GM12891 (cell line): ENCODE results near the gene ORMDL2.
"Not testable (repeated sequence)": the region's sequence is repeated elsewhere in the genome, so short reads cannot be mapped to it uniquely, and the experiment has no call there.

Experiments used
- DNase-seq: peaks from one replicate; pipeline ENCODE4 v3.0.0; 2011; ENCODE audit warnings: low spot score; ENCODE audit not compliant: insufficient read length
- FAIRE-seq: peaks from 2 replicates; lab custom pipeline; 2011; peaks lifted over from hg19 to GRCh38; lab: Jason Lieb, UNC
- PAX5 ChIP-seq: IDR thresholded peaks from 2 replicates; pipeline ENCODE4 v1.6.1; 2011; ENCODE audit warnings: low read length, moderate library complexity, mild to moderate bottlenecking; ENCODE audit not compliant: insufficient read depth, severe bottlenecking
- POLR2A ChIP-seq: IDR thresholded peaks from 2 replicates; pipeline ENCODE4 v1.6.1; 2011; ENCODE audit warnings: low read depth, low read length, control low read depth
- POLR2AphosphoS5 ChIP-seq: IDR thresholded peaks from 2 replicates; pipeline ENCODE4 v1.6.1; 2011; ENCODE audit warnings: low read depth, low read length, control low read depth
- POU2F2 ChIP-seq: IDR thresholded peaks from 2 replicates; pipeline ENCODE4 v1.6.1; 2011; ENCODE audit warnings: low read depth, mild to moderate bottlenecking, control low read depth, low read length, moderate library complexity
- SPI1 ChIP-seq: IDR thresholded peaks from 2 replicates; pipeline ENCODE4 v1.6.1; 2011; ENCODE audit warnings: low read depth, low read length, control low read depth
- TAF1 ChIP-seq: IDR thresholded peaks from 2 replicates; pipeline ENCODE4 v1.6.1; 2011; ENCODE audit warnings: low read depth, low read length, control low read depth

ORMDL2 gene

DNA sequence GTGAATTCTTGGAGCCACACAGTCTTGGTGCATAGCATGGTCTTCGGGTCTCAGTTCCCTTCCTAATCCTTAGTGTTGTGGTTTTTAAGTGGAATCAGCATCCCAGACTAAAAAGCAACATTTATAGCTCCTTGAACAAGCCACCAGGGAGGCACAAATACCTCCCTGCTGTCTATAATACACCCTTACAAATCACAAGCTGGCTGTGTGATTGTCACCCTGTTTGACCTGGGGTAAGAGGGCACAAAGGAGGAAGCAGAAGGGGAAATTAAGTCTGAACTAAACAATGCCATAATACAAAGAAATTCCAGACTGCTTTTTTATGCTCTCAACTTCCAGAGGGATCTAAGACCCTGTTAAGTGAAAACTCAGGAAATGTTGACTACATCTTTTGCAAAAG lies 32.6 kb downstream of the ORMDL2 start:
- no peak for DNase-seq
- FAIRE-seq: no peak
- no peak for TF ChIP-seq POLR2A
- TF ChIP-seq SPI1: no peak
- no peak for TF ChIP-seq POLR2AphosphoS5
- no peak for TF ChIP-seq POU2F2
- no peak for TF ChIP-seq PAX5
- no peak for TF ChIP-seq TAF1

GRCh38 chr12:55850893-55851292 lies 33.1 kb downstream of the ORMDL2 start:
- no peak for DNase-seq
- no peak for FAIRE-seq
- TF ChIP-seq PAX5 (no peak), POU2F2 (no peak), TAF1 (no peak), POLR2A (no peak), SPI1 (no peak), POLR2AphosphoS5 (no peak)

DNA sequence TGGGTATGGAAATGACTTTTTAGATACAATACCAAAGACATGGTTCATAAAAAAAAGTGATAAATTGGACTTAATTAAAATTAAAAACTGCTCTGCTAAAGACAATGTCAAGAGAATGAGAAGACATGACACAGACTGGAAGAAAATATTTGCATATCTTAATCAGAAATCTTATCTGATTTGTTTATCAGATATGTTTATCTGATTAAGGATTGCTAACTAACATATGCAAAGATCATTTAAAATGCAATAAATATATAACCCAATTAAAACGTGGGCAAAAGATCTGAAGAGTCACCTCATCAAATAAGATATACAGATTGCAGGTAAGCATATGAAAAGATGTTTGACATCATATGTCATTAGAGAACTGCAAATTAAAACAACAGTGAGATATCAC lies 34.9 kb downstream of the ORMDL2 start:
- no peak for TF ChIP-seq POLR2A
- no peak for TF ChIP-seq SPI1
- no peak for TF ChIP-seq PAX5
- no peak for TF ChIP-seq TAF1
- TF ChIP-seq POU2F2: no peak
- no peak for TF ChIP-seq POLR2AphosphoS5
- FAIRE-seq: no peak
- DNase-seq: no peak

DNA sequence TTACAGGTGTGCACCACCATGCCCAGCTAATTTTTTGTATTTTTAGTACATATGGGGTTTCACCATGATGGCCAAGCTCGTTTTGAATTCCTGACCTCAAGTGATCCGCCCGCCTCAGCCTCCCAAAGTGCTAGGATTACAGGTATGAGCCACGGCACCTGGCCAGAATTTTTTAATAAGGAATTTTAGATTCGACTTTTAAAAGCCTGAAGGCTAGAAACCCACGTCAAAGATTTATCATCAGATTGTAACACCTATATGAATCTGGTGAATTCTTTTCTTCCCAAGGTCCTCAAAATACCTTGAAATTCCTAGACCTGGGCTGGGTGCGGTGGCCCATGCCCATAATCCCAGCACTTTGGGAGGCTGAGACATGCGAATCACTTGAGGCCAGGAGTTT lies 43.6 kb downstream of the ORMDL2 start:
- DNase-seq (no peak), FAIRE-seq (no peak)
- TF ChIP-seq POLR2A (no peak), TAF1 (no peak), SPI1 (no peak), PAX5 (no peak), POU2F2 (no peak), POLR2AphosphoS5 (no peak)

DNA sequence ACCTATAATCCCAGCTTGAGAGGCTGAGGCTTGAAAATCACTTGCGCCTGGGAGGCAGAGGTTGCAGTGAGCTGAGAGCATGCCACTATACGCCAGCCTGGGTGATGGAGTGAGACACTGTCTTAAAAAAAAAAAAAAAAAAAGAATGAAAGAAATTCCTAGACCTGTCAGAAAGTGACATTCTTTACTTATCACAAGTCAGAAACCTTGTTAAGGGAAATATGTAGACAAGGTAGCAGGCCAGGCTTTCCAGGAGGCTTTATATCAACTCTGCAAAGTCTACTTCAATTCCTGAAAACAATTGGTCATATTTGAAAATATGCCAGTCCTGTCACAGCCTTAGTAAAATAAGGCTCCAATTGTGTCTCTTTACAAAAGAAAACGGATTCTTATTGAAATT lies 44.0 kb downstream of the ORMDL2 start:
- TF ChIP-seq POLR2AphosphoS5: no peak
- no peak for TF ChIP-seq PAX5
- no peak for TF ChIP-seq POU2F2
- no peak for TF ChIP-seq TAF1
- TF ChIP-seq POLR2A: no peak
- TF ChIP-seq SPI1: no peak

DNA sequence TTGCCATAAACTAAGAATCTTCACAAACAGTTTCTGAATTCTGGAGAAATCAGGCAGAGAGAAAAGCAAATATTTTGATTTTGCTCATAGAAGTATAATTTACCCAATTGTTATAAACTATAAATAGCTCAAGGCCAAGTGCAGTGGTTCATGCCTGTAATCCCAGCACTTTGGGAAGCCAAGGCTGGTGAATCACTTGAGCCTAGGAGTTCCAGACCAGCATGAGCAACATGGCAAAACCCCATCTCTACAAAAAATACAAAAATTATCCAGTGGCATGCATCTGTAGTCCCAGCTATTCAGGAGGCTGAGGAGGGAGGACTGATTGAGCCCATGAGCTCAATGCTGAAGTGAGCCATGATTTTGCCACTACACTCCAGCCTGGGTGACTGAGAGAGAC lies 44.4 kb downstream of the ORMDL2 start:
- no peak for DNase-seq
- TF ChIP-seq TAF1: no peak
- FAIRE-seq: no peak

More for the DNA sequence above, 44.0 kb downstream of the ORMDL2 start:
- FAIRE-seq: no peak
- no peak for DNase-seq

- not testable (repeated sequence) for FAIRE-seq
Observed at GRCh38 chr12:55862931-55863330, 45.1 kb downstream of the ORMDL2 start.

GRCh38 chr12:55865327-55865726 lies 47.5 kb downstream of the ORMDL2 start:
- TF ChIP-seq TAF1: no peak
- TF ChIP-seq POU2F2: no peak
- no peak for TF ChIP-seq PAX5
- no peak for TF ChIP-seq SPI1
- no peak for TF ChIP-seq POLR2AphosphoS5
- no peak for TF ChIP-seq POLR2A
- FAIRE-seq: no peak
- DNase-seq: no peak

More at GRCh38 chr12:55862931-55863330, 45.1 kb downstream of the ORMDL2 start:
- DNase-seq: not testable (repeated sequence)

GRCh38 chr12:55866454-55867004 lies 48.7 kb downstream of the ORMDL2 start:
- DNase-seq, FAIRE-seq: not testable (repeated sequence)
